ENCODE data around the gene ZNF622. TPM values are rescaled to one million over a fixed set of nuclear protein-coding genes. Genes with fewer than 3 reads are reported as not detected.
"Not testable (repeated sequence)": the region's sequence is repeated elsewhere in the genome, so short reads cannot be mapped to it uniquely, and the experiment has no call there.

ZNF622 gene
- total and polyA plus RNA-seq, 10 donors, result 11.2 to 23.9 (median 18.6) TPM

GRCh38 chr5:16477541-16477940 lies 11.9 kb upstream of the ZNF622 start:
- H3K27me3 ChIP-seq (replicated peaks in 1 of 7), result no peaks in the 10 kb centered on the region
- H3K4me3 ChIP-seq, result no peak overlapping the region
- H3K27ac ChIP-seq, result no peak overlapping the region
- no peaks in the 10 kb centered on the region for H3K9me3 ChIP-seq
- no peak for DNase-seq
- 67 to 81% (median 79%) methylated on average over 3 of the region's 3 CpGs for WGBS, 5 donors
- intact Hi-C loops (cut with DNase I; ENCODE audit: low total_unique reads), result no loop called here
- H3K4me1 ChIP-seq, result no peaks in the 10 kb centered on the region
- TF ChIP-seq CTCF (IDR thresholded peaks at IDR 0.05 in 8 of 11, conservative IDR thresholded peaks at IDR 0.05 in 3 of 11), result no peak
- TF ChIP-seq POLR2A (IDR thresholded peaks at IDR 0.05), result no peak
- TF ChIP-seq POLR2AphosphoS5 (IDR thresholded peaks at IDR 0.05), result no peak
- H3K36me3 ChIP-seq, result no peaks in the 10 kb centered on the region

- 92 to 96% (median 94%) methylated on average over 3 of the region's 3 CpGs for WGBS, 5 donors
- DNase-seq; intact Hi-C loops (cut with DNase I; ENCODE audit: low total_unique reads); H3K4me1 ChIP-seq; H3K27ac ChIP-seq; H3K36me3 ChIP-seq; H3K4me3 ChIP-seq; H3K9me3 ChIP-seq; H3K27me3 ChIP-seq (replicated peaks in 1 of 7): not testable (repeated sequence)
These were observed 10.8 kb upstream of the ZNF622 start for GRCh38 chr5:16476417-16476816.

GRCh38 chr5:16471387-16471786 lies 5.8 kb upstream of the ZNF622 start:
- H3K27ac ChIP-seq, result no peak overlapping the region
- H3K4me3 ChIP-seq, result no peak overlapping the region
- H3K4me1 ChIP-seq, result peaks cover 15 to 27% (median 17%) of the 10 kb centered on the region in 6 donors
- H3K36me3 ChIP-seq, result no peaks in the 10 kb centered on the region
- no peak for DNase-seq
- no peak for TF ChIP-seq CTCF (IDR thresholded peaks at IDR 0.05 in 8 of 11, conservative IDR thresholded peaks at IDR 0.05 in 3 of 11)
- TF ChIP-seq POLR2AphosphoS5 (IDR thresholded peaks at IDR 0.05), result no peak
- no peak for TF ChIP-seq POLR2A (IDR thresholded peaks at IDR 0.05)
- intact Hi-C loops (cut with DNase I; ENCODE audit: low total_unique reads), result no loop called here
- H3K27me3 ChIP-seq (replicated peaks in 1 of 7), result no peaks in the 10 kb centered on the region
- 19 to 35% (median 34%) methylated on average over 3 of the region's 3 CpGs for WGBS, 5 donors
- no peaks in the 10 kb centered on the region for H3K9me3 ChIP-seq

GRCh38 chr5:16467363-16468219 lies 2.0 kb upstream of the ZNF622 start:
- no peak overlapping the region for H3K4me3 ChIP-seq
- DNase-seq, result no peak
- H3K4me1 ChIP-seq, result peaks cover 36 to 57% (median 43%) of the 10 kb centered on the region in 6 donors
- intact Hi-C loops (cut with DNase I; ENCODE audit: low total_unique reads), result no loop called here
- peaks cover 0 to 11% (median 9%) of the 10 kb centered on the region in 6 donors for H3K36me3 ChIP-seq
- TF ChIP-seq POLR2AphosphoS5 (IDR thresholded peaks at IDR 0.05), result no peak
- no peak for TF ChIP-seq CTCF (IDR thresholded peaks at IDR 0.05 in 8 of 11, conservative IDR thresholded peaks at IDR 0.05 in 3 of 11)
- TF ChIP-seq POLR2A (IDR thresholded peaks at IDR 0.05), result no peak
- H3K9me3 ChIP-seq, result no peaks in the 10 kb centered on the region
- H3K27ac ChIP-seq, result peak overlapping the region in 1 of 8 donors; percentile 7
- H3K27me3 ChIP-seq (replicated peaks in 1 of 7), result no peaks in the 10 kb centered on the region
- 67 to 84% (median 77%) methylated on average over 3 of the region's 3 CpGs for WGBS, 5 donors

Measured in spleen (tissue), 11 donors.